ENCODE data around the gene LEO1.
A peak's percentile ranks its signal among the peaks of the same experiment; 100 is the strongest.

LEO1 gene

GRCh38 chr15:52002351-52002750 lies 30.8 kb upstream of the LEO1 start:
- Histone ChIP-seq H3K4me1 (ENCODE audit: control insufficient read depth, insufficient read depth, low read length) (no peaks in the 10 kb centered on the region), H3K27me3 (ENCODE audit: control insufficient read depth, insufficient read depth, low read length) (no peaks in the 10 kb centered on the region), H3K27ac (ENCODE audit: low read length) (no peak overlapping the region), H3K4me3 (ENCODE audit: low read length) (no peak overlapping the region), H3K9me3 (ENCODE audit: control insufficient read depth, insufficient read depth, low read length) (no peaks in the 10 kb centered on the region), H3K36me3 (ENCODE audit: control insufficient read depth, insufficient read depth, low read length) (no peaks in the 10 kb centered on the region)
- no peak for DNase-seq (ENCODE audit: low read depth, low spot score)
- WGBS (ENCODE audit: insufficient coverage, insufficient read length), result no CpG with 5 or more reads among the region's 2 CpGs

DNA sequence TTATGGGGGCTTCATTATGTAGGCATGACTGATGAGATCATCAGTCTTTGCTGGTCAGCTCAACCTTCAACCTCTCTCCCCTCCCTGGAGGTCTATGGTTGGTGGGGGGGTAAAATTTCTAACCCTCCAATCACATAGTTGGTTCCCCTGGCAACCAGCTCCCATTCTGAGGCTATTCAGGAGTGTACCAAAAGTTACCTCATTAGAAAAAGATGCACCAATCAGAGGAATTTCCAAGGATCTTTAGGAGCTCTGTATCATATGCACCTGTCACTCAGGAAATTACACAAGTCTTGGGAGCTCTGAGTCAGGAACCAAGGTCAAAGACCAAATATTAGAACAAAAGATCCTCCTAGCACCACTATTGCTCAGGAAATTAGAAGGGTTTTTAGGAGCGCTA lies 21.4 kb upstream of the LEO1 start:
- Histone ChIP-seq H3K4me1 (ENCODE audit: control insufficient read depth, insufficient read depth, low read length) (no peaks in the 10 kb centered on the region), H3K9me3 (ENCODE audit: control insufficient read depth, insufficient read depth, low read length) (no peaks in the 10 kb centered on the region), H3K36me3 (ENCODE audit: control insufficient read depth, insufficient read depth, low read length) (no peaks in the 10 kb centered on the region), H3K27me3 (ENCODE audit: control insufficient read depth, insufficient read depth, low read length) (no peaks in the 10 kb centered on the region), H3K4me3 (ENCODE audit: low read length) (no peak overlapping the region), H3K27ac (ENCODE audit: low read length) (no peak overlapping the region)
- no peak for DNase-seq (ENCODE audit: low read depth, low spot score)
- no CpG with 5 or more reads among the region's 1 CpG for WGBS (ENCODE audit: insufficient coverage, insufficient read length)

GRCh38 chr15:51991141-51991540 lies 19.6 kb upstream of the LEO1 start:
- Histone ChIP-seq H3K27ac (ENCODE audit: low read length) (no peak overlapping the region), H3K9me3 (ENCODE audit: control insufficient read depth, insufficient read depth, low read length) (no peaks in the 10 kb centered on the region), H3K4me3 (ENCODE audit: low read length) (no peak overlapping the region), H3K36me3 (ENCODE audit: control insufficient read depth, insufficient read depth, low read length) (no peaks in the 10 kb centered on the region), H3K4me1 (ENCODE audit: control insufficient read depth, insufficient read depth, low read length) (no peaks in the 10 kb centered on the region), H3K27me3 (ENCODE audit: control insufficient read depth, insufficient read depth, low read length) (no peaks in the 10 kb centered on the region)
- no CpG with 5 or more reads among the region's 4 CpGs for WGBS (ENCODE audit: insufficient coverage, insufficient read length)
- no peak for DNase-seq (ENCODE audit: low read depth, low spot score)

GRCh38 chr15:51982770-51983103 lies 11.2 kb upstream of the LEO1 start:
- H3K27ac ChIP-seq (ENCODE audit: low read length), result no peak overlapping the region
- no peaks in the 10 kb centered on the region for H3K4me1 ChIP-seq (ENCODE audit: control insufficient read depth, insufficient read depth, low read length)
- no peak for DNase-seq (ENCODE audit: low read depth, low spot score)
- no peak overlapping the region for H3K4me3 ChIP-seq (ENCODE audit: low read length)
- no peaks in the 10 kb centered on the region for H3K9me3 ChIP-seq (ENCODE audit: control insufficient read depth, insufficient read depth, low read length)
- no peaks in the 10 kb centered on the region for H3K27me3 ChIP-seq (ENCODE audit: control insufficient read depth, insufficient read depth, low read length)
- H3K36me3 ChIP-seq (ENCODE audit: control insufficient read depth, insufficient read depth, low read length), result no peaks in the 10 kb centered on the region

GRCh38 chr15:51982013-51982769 lies 10.6 kb upstream of the LEO1 start:
- no peak overlapping the region for H3K27ac ChIP-seq (ENCODE audit: low read length)
- WGBS (ENCODE audit: insufficient coverage, insufficient read length), result no CpG with 5 or more reads among the region's 7 CpGs
- DNase-seq (ENCODE audit: low read depth, low spot score), result no peak

DNA sequence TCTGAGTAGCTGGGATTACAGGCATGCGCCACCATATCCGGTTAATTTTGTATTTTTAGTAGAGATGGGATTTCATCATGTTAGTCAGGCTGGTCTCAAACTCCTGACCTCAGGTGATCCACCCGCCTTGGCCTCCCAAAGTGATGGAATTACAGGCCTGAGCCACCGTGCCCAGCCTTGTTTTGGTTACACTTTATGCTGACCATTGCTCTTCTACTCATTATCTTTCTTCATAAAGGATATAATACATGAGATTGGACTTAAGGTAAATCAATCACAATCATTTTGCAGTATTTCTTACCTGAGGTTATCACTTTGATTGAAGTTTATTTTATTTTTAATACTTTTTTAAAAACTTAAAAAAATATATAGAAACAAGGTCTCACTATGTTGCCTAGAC lies 2.2 kb upstream of the LEO1 start:
- no peaks in the 10 kb centered on the region for H3K9me3 ChIP-seq (ENCODE audit: control insufficient read depth, insufficient read depth, low read length)
- WGBS (ENCODE audit: insufficient coverage, insufficient read length), result no CpG with 5 or more reads among the region's 4 CpGs

More at GRCh38 chr15:51982013-51982769, 10.6 kb upstream of the LEO1 start:
- no peaks in the 10 kb centered on the region for H3K36me3 ChIP-seq (ENCODE audit: control insufficient read depth, insufficient read depth, low read length)
- H3K4me3 ChIP-seq (ENCODE audit: low read length), result no peak overlapping the region
- no peaks in the 10 kb centered on the region for H3K27me3 ChIP-seq (ENCODE audit: control insufficient read depth, insufficient read depth, low read length)
- H3K4me1 ChIP-seq (ENCODE audit: control insufficient read depth, insufficient read depth, low read length), result no peaks in the 10 kb centered on the region
- H3K9me3 ChIP-seq (ENCODE audit: control insufficient read depth, insufficient read depth, low read length), result no peaks in the 10 kb centered on the region

DNA sequence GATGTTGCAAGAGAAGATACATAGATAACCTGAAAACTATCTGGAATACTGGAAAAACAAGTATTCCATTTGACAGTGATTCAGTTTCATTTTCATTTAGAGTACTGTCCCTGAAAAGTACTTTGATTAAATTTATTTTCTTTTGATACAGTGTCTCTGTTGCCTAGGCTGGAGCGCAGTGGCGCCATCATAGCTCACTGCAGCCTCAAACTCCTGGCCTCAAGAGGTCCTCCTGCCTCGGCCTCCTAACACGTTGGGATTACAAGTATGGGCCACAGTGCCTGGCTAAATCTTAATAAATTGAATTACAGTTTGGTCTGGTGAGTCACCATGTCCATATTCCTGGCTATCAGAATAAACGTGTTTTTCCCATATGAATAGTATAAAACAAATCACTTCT lies 1.6 kb upstream of the LEO1 start:
- no peak overlapping the region for H3K27ac ChIP-seq (ENCODE audit: low read length)
- no peaks in the 10 kb centered on the region for H3K36me3 ChIP-seq (ENCODE audit: control insufficient read depth, insufficient read depth, low read length)
- no peaks in the 10 kb centered on the region for H3K9me3 ChIP-seq (ENCODE audit: control insufficient read depth, insufficient read depth, low read length)
- no peaks in the 10 kb centered on the region for H3K4me1 ChIP-seq (ENCODE audit: control insufficient read depth, insufficient read depth, low read length)
- no peaks in the 10 kb centered on the region for H3K27me3 ChIP-seq (ENCODE audit: control insufficient read depth, insufficient read depth, low read length)
- no CpG with 5 or more reads among the region's 5 CpGs for WGBS (ENCODE audit: insufficient coverage, insufficient read length)
- H3K4me3 ChIP-seq (ENCODE audit: low read length), result no peak overlapping the region
- no peak for DNase-seq (ENCODE audit: low read depth, low spot score)

More for the DNA sequence above, 2.2 kb upstream of the LEO1 start:
- no peaks in the 10 kb centered on the region for H3K36me3 ChIP-seq (ENCODE audit: control insufficient read depth, insufficient read depth, low read length)
- H3K27ac ChIP-seq (ENCODE audit: low read length), result no peak overlapping the region
- no peak for DNase-seq (ENCODE audit: low read depth, low spot score)
- H3K4me3 ChIP-seq (ENCODE audit: low read length), result no peak overlapping the region
- no peaks in the 10 kb centered on the region for H3K4me1 ChIP-seq (ENCODE audit: control insufficient read depth, insufficient read depth, low read length)
- no peaks in the 10 kb centered on the region for H3K27me3 ChIP-seq (ENCODE audit: control insufficient read depth, insufficient read depth, low read length)

- DNase-seq (ENCODE audit: low read depth, low spot score), result no peak
- WGBS (ENCODE audit: insufficient coverage, insufficient read length), result no CpG with 5 or more reads among the region's 7 CpGs
Observed at GRCh38 chr15:51971032-51971374, 575 bp downstream of the LEO1 start.

GRCh38 chr15:51970132-51970817 lies 1.3 kb downstream of the LEO1 start:
- WGBS (ENCODE audit: insufficient coverage, insufficient read length), result no CpG with 5 or more reads among the region's 4 CpGs
- H3K4me1 ChIP-seq (ENCODE audit: control insufficient read depth, insufficient read depth, low read length), result no peaks in the 10 kb centered on the region

More at GRCh38 chr15:51971032-51971374, 575 bp downstream of the LEO1 start:
- Histone ChIP-seq H3K36me3 (ENCODE audit: control insufficient read depth, insufficient read depth, low read length) (no peaks in the 10 kb centered on the region), H3K27me3 (ENCODE audit: control insufficient read depth, insufficient read depth, low read length) (no peaks in the 10 kb centered on the region), H3K27ac (ENCODE audit: low read length) (no peak overlapping the region), H3K4me3 (ENCODE audit: low read length) (peak overlapping the region; percentile 98), H3K9me3 (ENCODE audit: control insufficient read depth, insufficient read depth, low read length) (no peaks in the 10 kb centered on the region), H3K4me1 (ENCODE audit: control insufficient read depth, insufficient read depth, low read length) (no peaks in the 10 kb centered on the region)

DNA sequence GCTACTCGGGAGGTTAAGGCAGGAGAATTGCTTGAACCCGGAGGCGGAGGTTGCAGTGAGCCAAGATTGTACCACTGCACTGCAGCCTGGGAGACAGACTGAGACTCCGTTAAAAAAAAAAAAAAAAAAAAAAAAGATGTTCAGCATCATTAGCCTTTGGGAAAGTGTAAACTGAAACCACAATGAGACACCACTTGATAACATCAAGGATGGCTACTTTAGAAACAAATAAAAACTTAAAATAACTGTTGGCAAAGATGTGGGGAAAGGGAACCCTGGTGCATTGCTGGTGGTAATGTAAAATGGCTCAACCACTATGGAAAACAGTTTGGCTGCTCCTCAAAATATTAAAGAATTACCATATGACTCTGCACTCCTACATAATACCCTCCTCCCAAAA lies 1.9 kb downstream of the LEO1 start:
- no CpG with 5 or more reads among the region's 4 CpGs for WGBS (ENCODE audit: insufficient coverage, insufficient read length)
- Histone ChIP-seq H3K9me3 (ENCODE audit: control insufficient read depth, insufficient read depth, low read length) (no peaks in the 10 kb centered on the region), H3K4me1 (ENCODE audit: control insufficient read depth, insufficient read depth, low read length) (no peaks in the 10 kb centered on the region), H3K27ac (ENCODE audit: low read length) (no peak overlapping the region), H3K27me3 (ENCODE audit: control insufficient read depth, insufficient read depth, low read length) (no peaks in the 10 kb centered on the region), H3K4me3 (ENCODE audit: low read length) (no peak overlapping the region), H3K36me3 (ENCODE audit: control insufficient read depth, insufficient read depth, low read length) (no peaks in the 10 kb centered on the region)
- DNase-seq (ENCODE audit: low read depth, low spot score), result no peak

More at GRCh38 chr15:51970132-51970817, 1.3 kb downstream of the LEO1 start:
- Histone ChIP-seq H3K4me3 (ENCODE audit: low read length) (no peak overlapping the region; the same call in 1 of the 2 replicates), H3K36me3 (ENCODE audit: control insufficient read depth, insufficient read depth, low read length) (no peaks in the 10 kb centered on the region), H3K9me3 (ENCODE audit: control insufficient read depth, insufficient read depth, low read length) (no peaks in the 10 kb centered on the region), H3K27ac (ENCODE audit: low read length) (no peak overlapping the region), H3K27me3 (ENCODE audit: control insufficient read depth, insufficient read depth, low read length) (no peaks in the 10 kb centered on the region)
- no peak for DNase-seq (ENCODE audit: low read depth, low spot score)

DNA sequence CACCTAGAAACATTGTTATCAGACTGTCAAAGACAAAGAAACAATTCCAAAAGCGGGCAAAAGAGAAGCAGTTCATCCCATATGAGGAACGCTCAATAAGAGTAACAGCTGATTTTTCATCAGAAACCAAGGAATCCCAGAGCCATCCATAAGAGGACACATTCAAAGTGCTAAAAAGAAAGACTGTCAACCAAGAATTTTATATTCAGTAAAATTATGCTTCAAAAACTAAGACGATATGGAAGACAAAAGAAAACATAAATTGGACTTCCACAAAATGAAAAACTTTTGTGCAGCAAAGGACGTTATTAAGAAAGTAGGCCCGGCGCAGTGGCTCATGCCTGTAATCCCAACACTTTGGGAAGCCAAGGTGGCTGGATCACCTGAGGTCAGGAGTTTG lies 4.0 kb downstream of the LEO1 start:
- WGBS (ENCODE audit: insufficient coverage, insufficient read length), result no CpG with 5 or more reads among the region's 6 CpGs
- DNase-seq (ENCODE audit: low read depth, low spot score), result no peak
- Histone ChIP-seq H3K9me3 (ENCODE audit: control insufficient read depth, insufficient read depth, low read length) (no peaks in the 10 kb centered on the region), H3K36me3 (ENCODE audit: control insufficient read depth, insufficient read depth, low read length) (no peaks in the 10 kb centered on the region), H3K27me3 (ENCODE audit: control insufficient read depth, insufficient read depth, low read length) (no peaks in the 10 kb centered on the region), H3K4me1 (ENCODE audit: control insufficient read depth, insufficient read depth, low read length) (no peaks in the 10 kb centered on the region), H3K27ac (ENCODE audit: low read length) (no peak overlapping the region), H3K4me3 (ENCODE audit: low read length) (no peak overlapping the region)
